NB4 (cell line): Measurements from ENCODE around the gene SDHB.

ENCODE experiments used
- DNase-seq: peaks from one replicate; pipeline ENCODE4 v3.0.0; 2010; ENCODE audit warnings: low read depth
- H3K4me3 ChIP-seq: one replicate; pipeline ENCODE4 v1.5.1; 2011; ENCODE audit warnings: mild to moderate bottlenecking, low read depth, low read length, moderate library complexity
- CTCF ChIP-seq: IDR thresholded peaks from one replicate; pipeline ENCODE4 v1.5.1; 2012; ENCODE audit warnings: low read depth, low read length
- MAX ChIP-seq: IDR thresholded peaks from 2 replicates; pipeline ENCODE4 v1.6.1; 2011; ENCODE audit warnings: low read depth, low read length
- MYC ChIP-seq: IDR thresholded peaks from 2 replicates; pipeline ENCODE4 v1.6.1; 2011; ENCODE audit warnings: low read depth, low read length
- POLR2A ChIP-seq: IDR thresholded peaks from 2 replicates; pipeline ENCODE4 v1.6.1; 2011; ENCODE audit warnings: mild to moderate bottlenecking; ENCODE audit not compliant: insufficient read length; ENCODE audit errors: extremely low read depth

Gene SDHB

GRCh38 chr1:17040135-17040534, 13.7 kb downstream of the SDHB start:
- no peak for DNase-seq
- TF ChIP-seq CTCF, result no peak
- TF ChIP-seq MAX, result no peak
- no peak for TF ChIP-seq POLR2A
- TF ChIP-seq MYC, result no peak
- H3K4me3 ChIP-seq, result no peak overlapping the region

- DNase-seq, result no peak
- H3K4me3 ChIP-seq, result no peak overlapping the region
- TF ChIP-seq MYC (no peak), POLR2A (no peak), MAX (no peak), CTCF (no peak)
Observed at GRCh38 chr1:17039522-17039921, 14.3 kb downstream of the SDHB start.

- no peak for TF ChIP-seq CTCF
- TF ChIP-seq MAX, result no peak
- no peak for TF ChIP-seq MYC
- TF ChIP-seq POLR2A, result no peak
- no peak for DNase-seq
- H3K4me3 ChIP-seq, result no peak overlapping the region
Observed at GRCh38 chr1:17033481-17033880, 20.4 kb downstream of the SDHB start.

GRCh38 chr1:17032741-17033140, 21.1 kb downstream of the SDHB start:
- TF ChIP-seq MYC (no peak), CTCF (no peak), POLR2A (no peak), MAX (no peak)
- DNase-seq, result no peak

GRCh38 chr1:17031436-17031835, 22.4 kb downstream of the SDHB start:
- H3K4me3 ChIP-seq, result no peak overlapping the region
- TF ChIP-seq MAX, result no peak
- no peak for TF ChIP-seq POLR2A
- no peak for DNase-seq

More at GRCh38 chr1:17032741-17033140, 21.1 kb downstream of the SDHB start:
- H3K4me3 ChIP-seq, result no peak overlapping the region

- DNase-seq, result no peak
- no peak overlapping the region for H3K4me3 ChIP-seq
- TF ChIP-seq CTCF, result no peak
- no peak for TF ChIP-seq POLR2A
- no peak for TF ChIP-seq MAX
- TF ChIP-seq MYC, result no peak
Observed at GRCh38 chr1:17030206-17030605, 23.6 kb downstream of the SDHB start.
